ENCODE measurements around the gene ADGRG4.

Gene ADGRG4

GRCh38 chrX:136295380-136295779 is 5.4 kb upstream of the ADGRG4 start:
- DNase-seq = no peak

GRCh38 chrX:136303041-136303440 is 2.3 kb downstream of the ADGRG4 start:
- DNase-seq = no peak

- no peak for DNase-seq
These were observed 3.7 kb downstream of the ADGRG4 start for GRCh38 chrX:136304493-136304892.

- DNase-seq = no peak
These were observed 5.4 kb downstream of the ADGRG4 start for GRCh38 chrX:136306182-136306581.

- no peak for DNase-seq
These were observed 6.7 kb downstream of the ADGRG4 start for GRCh38 chrX:136307471-136307870.

- no peak for DNase-seq
These were observed 9.6 kb downstream of the ADGRG4 start for GRCh38 chrX:136310411-136310810.

GRCh38 chrX:136318156-136318555 is 17.4 kb downstream of the ADGRG4 start:
- DNase-seq = no peak

GRCh38 chrX:136318895-136319597 is 18.3 kb downstream of the ADGRG4 start:
- no peak for DNase-seq

- no peak for DNase-seq
These were observed 18.8 kb downstream of the ADGRG4 start for GRCh38 chrX:136319600-136319999.

GRCh38 chrX:136321532-136321931 is 20.8 kb downstream of the ADGRG4 start:
- DNase-seq = no peak

- DNase-seq = no peak
These were observed 21.3 kb downstream of the ADGRG4 start for GRCh38 chrX:136322064-136322463.

- no peak for DNase-seq
These were observed 24.6 kb downstream of the ADGRG4 start for GRCh38 chrX:136325377-136325776.

- DNase-seq = no peak
These were observed 28.2 kb downstream of the ADGRG4 start for GRCh38 chrX:136328933-136329332.

GRCh38 chrX:136336623-136337022 is 35.9 kb downstream of the ADGRG4 start:
- DNase-seq = no peak

GRCh38 chrX:136339702-136340101 is 38.9 kb downstream of the ADGRG4 start:
- DNase-seq = no peak

- DNase-seq = no peak
These were observed 43.6 kb downstream of the ADGRG4 start for GRCh38 chrX:136344320-136344719.

GRCh38 chrX:136346506-136346905 is 45.7 kb downstream of the ADGRG4 start:
- no peak for DNase-seq

GRCh38 chrX:136347706-136348105 is 46.9 kb downstream of the ADGRG4 start:
- no peak for DNase-seq

- no peak for DNase-seq
These were observed 52.8 kb downstream of the ADGRG4 start for GRCh38 chrX:136353526-136354093.

GRCh38 chrX:136354201-136354600 is 53.4 kb downstream of the ADGRG4 start:
- no peak for DNase-seq

- DNase-seq = no peak
These were observed 68.6 kb downstream of the ADGRG4 start for GRCh38 chrX:136369377-136369776.

GRCh38 chrX:136376713-136377112 is 76.0 kb downstream of the ADGRG4 start:
- DNase-seq = no peak

- DNase-seq = no peak
These were observed 79.4 kb downstream of the ADGRG4 start for GRCh38 chrX:136380010-136380769.

- no peak for DNase-seq
These were observed 85.4 kb downstream of the ADGRG4 start for GRCh38 chrX:136386173-136386572.

Measured in cortex of kidney (tissue), 1 donor.